IMR-90 (cell line): ENCODE measurements around the gene ZNF653. TPM values are rescaled to one million over a fixed set of nuclear protein-coding genes. Genes with fewer than 3 reads are reported as not detected.

Experiments
- ATAC-seq: fragments of 200-7000 bp; cut with Tn5 transposase; 2 replicates; pipeline ENCODE4 v1.9.1; 2020; ENCODE audit warnings: low read depth, mild to moderate bottlenecking, moderate library complexity
- BruUV-seq: library from RNA; stranded (reverse); fragments of 400-500 nt; replicated peaks from 2 replicates; lab custom pipeline; 2021; lab: Mats Ljungman, UMichigan
- CTCF ChIA-PET: fragments of 300-600 bp; formaldehyde crosslinking; extraction: SDS; loops from one replicate; lab custom pipeline; 2021; ENCODE audit warnings: antibody characterized with exemption; lab: Yijun Ruan, JAX
- POLR2A ChIA-PET: fragments of 300-600 bp; sonication (Branson Sonifier 250); formaldehyde crosslinking; loops from one replicate; lab custom pipeline; 2022; ENCODE audit warnings: antibody characterized with exemption; ENCODE audit not compliant: unreplicated experiment; lab: Charles Lee
- DNase-seq: peaks from one replicate; pipeline ENCODE4 v3.0.0; 2013
- H2AFZ ChIP-seq: replicated peaks from 2 replicates; pipeline ENCODE3; 2013; ENCODE audit warnings: low read length, mild to moderate bottlenecking; ENCODE audit not compliant: poor library complexity
- H2AK5ac ChIP-seq: 2 replicates; pipeline ENCODE4 v1.6.1; 2013; ENCODE audit warnings: low read depth, low read length, inconsistent platforms
- H2AK9ac ChIP-seq: replicated peaks from 2 replicates; pipeline ENCODE3; 2013; ENCODE audit warnings: mild to moderate bottlenecking, low read depth, low read length, moderate library complexity; ENCODE audit not compliant: poor library complexity
- H2BK120ac ChIP-seq: 2 replicates; pipeline ENCODE4 v1.6.1; 2013; ENCODE audit warnings: low read depth, low read length, inconsistent platforms
- H2BK15ac ChIP-seq: 3 replicates; pipeline ENCODE4 v1.6.1; 2013; ENCODE audit warnings: low read depth, low read length, inconsistent platforms
- H2BK20ac ChIP-seq: 2 replicates; pipeline ENCODE4 v1.6.1; 2013; ENCODE audit warnings: low read depth, mild to moderate bottlenecking, inconsistent platforms, low read length, moderate library complexity
- H2BK5ac ChIP-seq: 2 replicates; pipeline ENCODE4 v1.6.1; 2013; ENCODE audit warnings: mild to moderate bottlenecking, low read depth, low read length, inconsistent platforms; ENCODE audit not compliant: poor library complexity, severe bottlenecking
- H3K14ac ChIP-seq: replicated peaks from 2 replicates; pipeline ENCODE4 v1.6.1; 2013; ENCODE audit warnings: low read depth, low read length, inconsistent platforms
- H3K18ac ChIP-seq: 2 replicates; pipeline ENCODE4 v1.6.1; 2013; ENCODE audit warnings: low read depth, low read length, control low read depth
- H3K23ac ChIP-seq: 2 replicates; pipeline ENCODE4 v1.6.1; 2013; ENCODE audit warnings: low read depth, low read length, inconsistent platforms
- H3K27ac ChIP-seq: 2 replicates; pipeline ENCODE4 v1.5.1; 2013; ENCODE audit warnings: mild to moderate bottlenecking, control low read depth, low read length; ENCODE audit not compliant: insufficient read depth
- H3K27me3 ChIP-seq: 2 replicates; pipeline ENCODE4 v1.6.1; 2013; ENCODE audit warnings: low read length; ENCODE audit not compliant: control insufficient read depth, insufficient read depth
- H3K36me3 ChIP-seq: 2 replicates; pipeline ENCODE4 v1.6.1; 2013; ENCODE audit warnings: low read length, mixed read lengths; ENCODE audit not compliant: control insufficient read depth, insufficient read depth
- H3K4ac ChIP-seq: 2 replicates; pipeline ENCODE4 v1.6.1; 2013; ENCODE audit warnings: low read depth, low read length, inconsistent platforms
- H3K4me1 ChIP-seq: 2 replicates; pipeline ENCODE4 v1.6.1; 2013; ENCODE audit warnings: low read length, mixed read lengths; ENCODE audit not compliant: control insufficient read depth, insufficient read depth
- H3K4me2 ChIP-seq: 2 replicates; pipeline ENCODE4 v1.6.1; 2013; ENCODE audit warnings: low read depth, mild to moderate bottlenecking, control low read depth, low read length, moderate library complexity
- H3K4me3 ChIP-seq: 2 replicates; pipeline ENCODE4 v1.5.1; 2013; ENCODE audit warnings: low read depth, mild to moderate bottlenecking, control low read depth, low read length, moderate library complexity; ENCODE audit not compliant: insufficient read depth
- H3K56ac ChIP-seq: 2 replicates; pipeline ENCODE4 v1.6.1; 2013; ENCODE audit warnings: low read length, inconsistent platforms; ENCODE audit not compliant: insufficient read depth; ENCODE audit errors: extremely low read depth
- H3K79me1 ChIP-seq, 2 experiments: 2 replicates each; pipeline ENCODE4 v1.6.1; 2013; ENCODE audit warnings: low read length in 2 of 2, inconsistent platforms in 1 of 2, low read depth in 1 of 2
- H3K9ac ChIP-seq: 2 replicates; pipeline ENCODE4 v1.6.1; 2013; ENCODE audit warnings: low read depth, low read length, control low read depth
- H3K9me1 ChIP-seq: 2 replicates; pipeline ENCODE4 v1.6.1; 2013; ENCODE audit warnings: low read length, inconsistent platforms; ENCODE audit not compliant: insufficient read depth
- H3K9me3 ChIP-seq: 2 replicates; pipeline ENCODE4 v1.6.1; 2013; ENCODE audit warnings: low read length; ENCODE audit not compliant: control insufficient read depth, insufficient read depth
- H4K20me1 ChIP-seq: 2 replicates; pipeline ENCODE4 v1.6.1; 2013; ENCODE audit warnings: low read length, inconsistent platforms; ENCODE audit not compliant: insufficient read depth
- H4K5ac ChIP-seq: 2 replicates; pipeline ENCODE4 v1.6.1; 2013; ENCODE audit warnings: mild to moderate bottlenecking, low read depth, low read length, control low read depth
- H4K8ac ChIP-seq, 2 experiments: 2 replicates each; pipeline ENCODE4 v1.6.1; 2013; ENCODE audit warnings: low read depth in 2 of 2, low read length in 2 of 2, control low read depth in 1 of 2, inconsistent platforms in 1 of 2
- H4K91ac ChIP-seq: 2 replicates; pipeline ENCODE4 v1.6.1; 2013; ENCODE audit warnings: low read depth, low read length, inconsistent platforms; ENCODE audit not compliant: insufficient read depth
- CEBPB ChIP-seq: IDR thresholded peaks from 2 replicates; pipeline ENCODE4 v1.6.1; 2012; ENCODE audit warnings: low read depth, low read length, improper control_type of control experiment
- CHD1 ChIP-seq: IDR thresholded peaks from 2 replicates; pipeline ENCODE4 v1.6.1; 2012; ENCODE audit warnings: low read depth, low read length, improper control_type of control experiment
- ELK1 ChIP-seq: fragments of 150-350 bp; IDR thresholded peaks from 2 replicates; pipeline ENCODE4 v1.6.1; 2016; ENCODE audit warnings: low read depth, mild to moderate bottlenecking, low read length, moderate library complexity, borderline replicate concordance
- FOS ChIP-seq: fragments of 150-350 bp; IDR thresholded peaks from 2 replicates; pipeline ENCODE4 v1.6.1; 2016; ENCODE audit warnings: low read depth, low read length
- MAZ ChIP-seq: IDR thresholded peaks from 2 replicates; pipeline ENCODE4 v1.6.1; 2012; ENCODE audit warnings: low read depth, mild to moderate bottlenecking, low read length, improper control_type of control experiment, moderate library complexity, borderline replicate concordance
- POLR2A ChIP-seq: IDR thresholded peaks from 2 replicates; pipeline ENCODE4 v1.6.1; 2012; ENCODE audit warnings: mild to moderate bottlenecking, low read depth, low read length
- RAD21 ChIP-seq: IDR thresholded peaks from 2 replicates; pipeline ENCODE4 v1.6.1; 2012; ENCODE audit warnings: low read length, improper control_type of control experiment
- RCOR1 ChIP-seq: IDR thresholded peaks from 2 replicates; pipeline ENCODE4 v1.6.1; 2012; ENCODE audit warnings: mild to moderate bottlenecking, low read length, improper control_type of control experiment; ENCODE audit not compliant: insufficient replicate concordance
- RFX5 ChIP-seq: IDR thresholded peaks from 2 replicates; pipeline ENCODE4 v1.8.0; 2012; ENCODE audit warnings: low read depth, mild to moderate bottlenecking, low read length, moderate library complexity
- USF2 ChIP-seq: fragments of 150-350 bp; IDR thresholded peaks from 2 replicates; pipeline ENCODE4 v1.6.1; 2017; ENCODE audit warnings: mild to moderate bottlenecking, antibody characterized with exemption, low read length, low read depth
- WGBS, 2 experiments: methylation state at CpG; one replicate each; pipeline versions ENCODE4 v1.1.5 to v1.1.7; 2013; ENCODE audit warnings: missing lambda C conversion rate in 2 of 2; ENCODE audit not compliant: insufficient read length in 1 of 2; ENCODE audit errors: extremely low coverage in 2 of 2; 5-methylcytosine and 5-hydroxymethylcytosine counted together
- dilution Hi-C: fragments of 300-500 bp; cut with HindIII; formaldehyde crosslinking; loops from one replicate; pipeline ENCODE4 v1.14.3; 2018; ENCODE audit warnings: low sequenced_read_pairs; ENCODE audit not compliant: unreplicated experiment
- in situ Hi-C: fragments of 300-500 bp; cut with MboI; formaldehyde crosslinking; loops from 3 replicates; pipeline ENCODE4 v1.14.3; 2019; ENCODE audit warnings: low sequenced_read_pairs, inconsistent platforms, mixed read lengths
- intact Hi-C: fragments of 100-400 bp; cut with micrococcal nuclease; formaldehyde crosslinking; loops from 2 replicates; pipeline ENCODE4 v1.10.0; 2022
- polyA plus RNA-seq, 3 experiments: library from polyadenylated mRNA; depleted of rRNA; stranded (reverse); fragments of >200 nt; gene quantifications; 2 replicates each; pipeline ENCODE4 v1.2.3, GENCODE V29; 2012; ENCODE audit warnings: low replicate concordance in 1 of 3
- total RNA-seq: library from RNA; depleted of rRNA; stranded (reverse); fragments of >200 nt; gene quantifications from 2 replicates; pipeline ENCODE4 v1.2.3, GENCODE V29; 2012

ZNF653 gene
- total and polyA plus RNA-seq, 2 of the 4 experiments (the other 2 are of a cell fraction) = 3.9 to 9.0 TPM

- H4K91ac ChIP-seq = no peak overlapping the region
- no peak overlapping the region for H3K14ac ChIP-seq
- no peak overlapping the region for H2BK15ac ChIP-seq
- H2AK5ac ChIP-seq = no peak overlapping the region
- no peaks in the 10 kb centered on the region for H3K9me1 ChIP-seq
- ChIA-PET POLR2A (no interaction called here), CTCF (interaction anchor here (1.1 to 1.7 kb wide), 4 partner anchors 102 to 240 kb away, joined by 3 to 11 read pairs (median 6); no protein-coding TSS in a partner anchor)
- H3K36me3 ChIP-seq = 0 out of 2 replicates have a peak, but pooled peaks cover 2% of the 10 kb centered on the region
- ATAC-seq (no peak), DNase-seq (no peak)
- no peak overlapping the region for H3K18ac ChIP-seq
- intact Hi-C loops (loop anchor here (2.0 to 5.0 kb wide), 2 partner anchors 103 to 346 kb away; no protein-coding TSS in a partner anchor), in situ Hi-C loops (no loop called here), dilution Hi-C loops (no loop called here)
- WGBS, 2 experiments = 60% methylated on average over 19 of the region's 57 CpGs; no CpG with 5 or more reads in 1 of the 2 experiments
- no peak overlapping the region for H3K23ac ChIP-seq
- H2AK9ac ChIP-seq = no peak overlapping the region
- no peak overlapping the region for H3K4me3 ChIP-seq
- H3K4me2 ChIP-seq = no peak overlapping the region
- H4K8ac ChIP-seq = no peak overlapping the region
- no TSS peak for BruUV-seq
- no peak overlapping the region for H4K5ac ChIP-seq
- H3K4ac ChIP-seq = no peak overlapping the region
- no peak overlapping the region for H3K56ac ChIP-seq
- peak overlapping the region; percentile 32 for H2AFZ ChIP-seq
- H3K27me3 ChIP-seq = peaks cover 34% of the 10 kb centered on the region
- TF ChIP-seq USF2 (no peak), FOS (no peak), MAZ (no peak), CHD1 (no peak), RFX5 (no peak), POLR2A (no peak), CEBPB (no peak), RCOR1 (no peak), ELK1 (no peak), RAD21 (no peak)
- no peak overlapping the region for H2BK20ac ChIP-seq
- H3K9ac ChIP-seq = no peak overlapping the region
- H3K9me3 ChIP-seq = no peaks in the 10 kb centered on the region
- H3K4me1 ChIP-seq = peaks cover 2% of the 10 kb centered on the region; the same call in 1 of the 2 replicates
- no peak overlapping the region for H3K27ac ChIP-seq
- H3K79me1 ChIP-seq = no peaks in the 10 kb centered on the region
- no peaks in the 10 kb centered on the region for H4K20me1 ChIP-seq
- H2BK120ac ChIP-seq = no peak overlapping the region
- no peak overlapping the region for H2BK5ac ChIP-seq
Observed at GRCh38 chr19:11483366-11484111, 22.1 kb downstream of the ZNF653 start.
